Smooth muscle cell (in vitro differentiated cells): ENCODE results near the gene CYB561D1. TPM values are rescaled to one million over a fixed set of nuclear protein-coding genes. Genes with fewer than 3 reads are reported as not detected.
A peak's percentile ranks its signal among the peaks of the same experiment; 100 is the strongest.

Experiments
- DNase-seq: peaks from one replicate; lab custom pipeline; 2025; ENCODE audit not compliant: unreplicated experiment; lab: John Stamatoyannopoulos, UW
- H2AFZ ChIP-seq: fragments of 200-600 bp; sonication (generic); 2 replicates; pipeline ENCODE4 v1.6.0; 2016; ENCODE audit warnings: antibody characterized with exemption, low read depth, mild to moderate bottlenecking
- H3F3A ChIP-seq: fragments of 200-600 bp; sonication (generic); 2 replicates; pipeline ENCODE4 v1.6.0; 2017; ENCODE audit warnings: antibody characterized with exemption, low read depth
- H3K27ac ChIP-seq: fragments of 200-600 bp; sonication (generic); 2 replicates; pipeline ENCODE4 v1.5.1; 2016; ENCODE audit warnings: low read depth, mild to moderate bottlenecking
- H3K27me3 ChIP-seq: fragments of 200-600 bp; sonication (generic); 2 replicates; pipeline ENCODE4 v1.6.1; 2016; ENCODE audit warnings: low read depth, mild to moderate bottlenecking
- H3K36me3 ChIP-seq: fragments of 200-600 bp; sonication (generic); 2 replicates; pipeline ENCODE4 v1.5.1; 2016; ENCODE audit warnings: low read depth
- H3K4me1 ChIP-seq: fragments of 200-600 bp; sonication (generic); 2 replicates; pipeline ENCODE4 v1.5.1; 2016; ENCODE audit warnings: low read depth
- H3K4me2 ChIP-seq: fragments of 200-600 bp; sonication (generic); 2 replicates; pipeline ENCODE4 v1.6.0; 2016; ENCODE audit warnings: mild to moderate bottlenecking
- H3K4me3 ChIP-seq: fragments of 200-600 bp; sonication (generic); 2 replicates; pipeline ENCODE4 v1.5.1; 2016; ENCODE audit warnings: mild to moderate bottlenecking
- H3K79me2 ChIP-seq: fragments of 200-600 bp; sonication (generic); 2 replicates; pipeline ENCODE4 v1.6.0; 2016; ENCODE audit warnings: low read depth, mild to moderate bottlenecking
- H3K9ac ChIP-seq: fragments of 200-600 bp; sonication (generic); 2 replicates; pipeline ENCODE4 v1.6.0; 2016; ENCODE audit warnings: low read depth
- H3K9me3 ChIP-seq: fragments of 200-600 bp; sonication (generic); replicated peaks from 2 replicates; pipeline ENCODE4 v1.5.1; 2016; ENCODE audit warnings: low read depth
- H4K20me1 ChIP-seq: fragments of 200-600 bp; sonication (generic); 2 replicates; pipeline ENCODE4 v1.6.0; 2016; ENCODE audit warnings: low read depth
- CTCF ChIP-seq: fragments of 200-600 bp; sonication (generic); IDR thresholded peaks from 2 replicates; pipeline ENCODE4 v1.5.1; 2017; ENCODE audit warnings: borderline replicate concordance, mild to moderate bottlenecking, antibody characterized with exemption; ENCODE audit not compliant: insufficient read depth, poor library complexity, severe bottlenecking
- WGBS: methylation state at CpG from one replicate; pipeline ENCODE4 v1.1.7; 2016; ENCODE audit warnings: low lambda C conversion rate; 5-methylcytosine and 5-hydroxymethylcytosine counted together
- polyA plus RNA-seq: library from polyadenylated mRNA; unstranded; fragments of >200 nt; fragmentation: Nextera tagmentation; extraction: Ambion mirVana; gene quantifications from 2 replicates; pipeline ENCODE4 v1.2.1, GENCODE V29; 2016
- total RNA-seq: library from RNA; depleted of rRNA; stranded (reverse); fragments of >200 nt; gene quantifications from 2 replicates; pipeline ENCODE4 v1.2.3, GENCODE V29; 2014

Gene CYB561D1
- total and polyA plus RNA-seq, 2 experiments from 2014 or later: 4.5 to 5.3 TPM

GRCh38 chr1:109521002-109521951 is 27.4 kb downstream of the CYB561D1 start:
- Histone ChIP-seq H3F3A (no peaks in the 10 kb centered on the region), H3K4me2 (peak overlapping the region; percentile 69), H3K79me2 (no peaks in the 10 kb centered on the region), H3K9me3 (no peaks in the 10 kb centered on the region), H4K20me1 (no peaks in the 10 kb centered on the region), H3K36me3 (no peaks in the 10 kb centered on the region), H3K27ac (no peak overlapping the region), H3K27me3 (no peaks in the 10 kb centered on the region), H2AFZ (peak overlapping the region; percentile 46), H3K4me1 (no peaks in the 10 kb centered on the region), H3K9ac (no peak overlapping the region), H3K4me3 (no peak overlapping the region)
- TF ChIP-seq CTCF: no peak
- no peak for DNase-seq
- WGBS: 52% methylated on average over 14 of the region's 14 CpGs

DNA sequence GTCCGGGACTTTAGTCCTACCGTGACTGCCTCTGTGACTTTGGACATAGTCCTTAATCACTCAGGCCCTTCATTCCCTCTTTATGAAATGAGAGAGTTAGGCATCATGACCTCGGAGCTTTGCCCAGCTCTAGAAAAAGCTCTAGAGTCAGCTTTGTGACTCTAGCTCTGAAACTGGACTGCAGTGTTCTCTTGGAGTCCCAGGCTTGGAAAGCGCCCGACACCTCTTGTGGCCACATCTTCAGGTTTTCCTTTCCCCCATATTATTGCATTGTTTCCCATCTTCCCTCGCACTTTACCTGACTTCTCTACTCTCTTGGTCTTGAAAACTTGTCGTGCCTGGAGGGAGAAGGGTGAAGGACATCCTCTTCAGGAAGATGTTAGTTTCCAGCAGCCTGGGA is 28.1 kb downstream of the CYB561D1 start:
- no peak overlapping the region for H3K9ac ChIP-seq
- H3K27ac ChIP-seq: no peak overlapping the region
- H3K79me2 ChIP-seq: no peaks in the 10 kb centered on the region
- DNase-seq: no peak
- H3K36me3 ChIP-seq: no peaks in the 10 kb centered on the region
- H2AFZ ChIP-seq: peak overlapping the region; percentile 46
- no peaks in the 10 kb centered on the region for H3K9me3 ChIP-seq
- no peaks in the 10 kb centered on the region for H3K4me1 ChIP-seq
- no peaks in the 10 kb centered on the region for H3F3A ChIP-seq
- 98% methylated on average over 7 of the region's 7 CpGs for WGBS
- no peak overlapping the region for H3K4me2 ChIP-seq
- H3K4me3 ChIP-seq: no peak overlapping the region
- TF ChIP-seq CTCF: no peak
- no peaks in the 10 kb centered on the region for H4K20me1 ChIP-seq
- H3K27me3 ChIP-seq: peaks cover 3% of the 10 kb centered on the region

DNA sequence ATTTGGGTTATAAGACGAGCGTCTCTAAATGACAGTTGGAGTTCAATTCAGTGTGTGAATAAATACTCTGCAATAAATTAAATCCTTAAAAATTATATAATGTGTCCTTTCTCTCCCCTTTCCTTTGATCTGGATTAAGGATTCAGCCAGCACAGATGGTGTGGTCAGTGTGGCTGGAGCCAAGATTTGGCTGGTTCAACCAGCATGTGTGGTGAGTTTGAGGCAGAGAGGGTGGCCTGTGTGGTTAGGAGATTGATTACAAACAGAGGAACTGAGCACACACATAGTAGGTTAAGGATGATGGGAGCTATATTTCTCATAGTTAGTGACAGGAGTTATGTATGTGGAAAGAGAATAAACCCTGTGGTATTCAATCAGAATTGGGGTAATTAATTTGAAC is 29.8 kb downstream of the CYB561D1 start:
- Histone ChIP-seq H3K36me3 (no peaks in the 10 kb centered on the region), H2AFZ (no peak overlapping the region), H3K27ac (no peak overlapping the region), H3K4me2 (no peak overlapping the region), H3K27me3 (peaks cover 7% of the 10 kb centered on the region), H4K20me1 (no peaks in the 10 kb centered on the region), H3K4me3 (no peak overlapping the region), H3F3A (no peaks in the 10 kb centered on the region), H3K4me1 (no peaks in the 10 kb centered on the region), H3K79me2 (no peaks in the 10 kb centered on the region), H3K9ac (no peak overlapping the region), H3K9me3 (no peaks in the 10 kb centered on the region)
- no peak for TF ChIP-seq CTCF
- DNase-seq: no peak
- 93% methylated on average over 2 of the region's 2 CpGs for WGBS
